IMR-90 (cell line): Measurements from ENCODE around the gene SCYGR8. TPM values are rescaled to one million over a fixed set of nuclear protein-coding genes. Genes with fewer than 3 reads are reported as not detected.

Experiments used
- ATAC-seq: fragments of 200-7000 bp; cut with Tn5 transposase; 2 replicates; pipeline ENCODE4 v1.9.1; 2020; ENCODE audit warnings: low read depth, mild to moderate bottlenecking, moderate library complexity
- BruUV-seq: library from RNA; stranded (reverse); fragments of 400-500 nt; replicated peaks from 2 replicates; lab custom pipeline; 2021; lab: Mats Ljungman, UMichigan
- CTCF ChIA-PET: fragments of 300-600 bp; formaldehyde crosslinking; extraction: SDS; loops from one replicate; lab custom pipeline; 2021; ENCODE audit warnings: antibody characterized with exemption; lab: Yijun Ruan, JAX
- POLR2A ChIA-PET: fragments of 300-600 bp; sonication (Branson Sonifier 250); formaldehyde crosslinking; loops from one replicate; lab custom pipeline; 2022; ENCODE audit warnings: antibody characterized with exemption; ENCODE audit not compliant: unreplicated experiment; lab: Charles Lee
- DNase-seq: peaks from one replicate; pipeline ENCODE4 v3.0.0; 2013
- H2AFZ ChIP-seq: replicated peaks from 2 replicates; pipeline ENCODE3; 2013; ENCODE audit warnings: low read length, mild to moderate bottlenecking; ENCODE audit not compliant: poor library complexity
- H2AK5ac ChIP-seq: 2 replicates; pipeline ENCODE4 v1.6.1; 2013; ENCODE audit warnings: low read depth, low read length, inconsistent platforms
- H2AK9ac ChIP-seq: replicated peaks from 2 replicates; pipeline ENCODE3; 2013; ENCODE audit warnings: mild to moderate bottlenecking, low read depth, low read length, moderate library complexity; ENCODE audit not compliant: poor library complexity
- H2BK120ac ChIP-seq: 2 replicates; pipeline ENCODE4 v1.6.1; 2013; ENCODE audit warnings: low read depth, low read length, inconsistent platforms
- H2BK15ac ChIP-seq: 3 replicates; pipeline ENCODE4 v1.6.1; 2013; ENCODE audit warnings: low read depth, low read length, inconsistent platforms
- H2BK20ac ChIP-seq: 2 replicates; pipeline ENCODE4 v1.6.1; 2013; ENCODE audit warnings: low read depth, mild to moderate bottlenecking, inconsistent platforms, low read length, moderate library complexity
- H2BK5ac ChIP-seq: 2 replicates; pipeline ENCODE4 v1.6.1; 2013; ENCODE audit warnings: mild to moderate bottlenecking, low read depth, low read length, inconsistent platforms; ENCODE audit not compliant: poor library complexity, severe bottlenecking
- H3K14ac ChIP-seq: replicated peaks from 2 replicates; pipeline ENCODE4 v1.6.1; 2013; ENCODE audit warnings: low read depth, low read length, inconsistent platforms
- H3K18ac ChIP-seq: 2 replicates; pipeline ENCODE4 v1.6.1; 2013; ENCODE audit warnings: low read depth, low read length, control low read depth
- H3K23ac ChIP-seq: 2 replicates; pipeline ENCODE4 v1.6.1; 2013; ENCODE audit warnings: low read depth, low read length, inconsistent platforms
- H3K27ac ChIP-seq: 2 replicates; pipeline ENCODE4 v1.5.1; 2013; ENCODE audit warnings: mild to moderate bottlenecking, control low read depth, low read length; ENCODE audit not compliant: insufficient read depth
- H3K27me3 ChIP-seq: 2 replicates; pipeline ENCODE4 v1.6.1; 2013; ENCODE audit warnings: low read length; ENCODE audit not compliant: control insufficient read depth, insufficient read depth
- H3K36me3 ChIP-seq: 2 replicates; pipeline ENCODE4 v1.6.1; 2013; ENCODE audit warnings: low read length, mixed read lengths; ENCODE audit not compliant: control insufficient read depth, insufficient read depth
- H3K4ac ChIP-seq: 2 replicates; pipeline ENCODE4 v1.6.1; 2013; ENCODE audit warnings: low read depth, low read length, inconsistent platforms
- H3K4me1 ChIP-seq: 2 replicates; pipeline ENCODE4 v1.6.1; 2013; ENCODE audit warnings: low read length, mixed read lengths; ENCODE audit not compliant: control insufficient read depth, insufficient read depth
- H3K4me2 ChIP-seq: 2 replicates; pipeline ENCODE4 v1.6.1; 2013; ENCODE audit warnings: low read depth, mild to moderate bottlenecking, control low read depth, low read length, moderate library complexity
- H3K4me3 ChIP-seq: 2 replicates; pipeline ENCODE4 v1.5.1; 2013; ENCODE audit warnings: low read depth, mild to moderate bottlenecking, control low read depth, low read length, moderate library complexity; ENCODE audit not compliant: insufficient read depth
- H3K56ac ChIP-seq: 2 replicates; pipeline ENCODE4 v1.6.1; 2013; ENCODE audit warnings: low read length, inconsistent platforms; ENCODE audit not compliant: insufficient read depth; ENCODE audit errors: extremely low read depth
- H3K79me1 ChIP-seq, 2 experiments: 2 replicates each; pipeline ENCODE4 v1.6.1; 2013; ENCODE audit warnings: low read length in 2 of 2, inconsistent platforms in 1 of 2, low read depth in 1 of 2
- H3K9ac ChIP-seq: 2 replicates; pipeline ENCODE4 v1.6.1; 2013; ENCODE audit warnings: low read depth, low read length, control low read depth
- H3K9me1 ChIP-seq: 2 replicates; pipeline ENCODE4 v1.6.1; 2013; ENCODE audit warnings: low read length, inconsistent platforms; ENCODE audit not compliant: insufficient read depth
- H3K9me3 ChIP-seq: 2 replicates; pipeline ENCODE4 v1.6.1; 2013; ENCODE audit warnings: low read length; ENCODE audit not compliant: control insufficient read depth, insufficient read depth
- H4K20me1 ChIP-seq: 2 replicates; pipeline ENCODE4 v1.6.1; 2013; ENCODE audit warnings: low read length, inconsistent platforms; ENCODE audit not compliant: insufficient read depth
- H4K5ac ChIP-seq: 2 replicates; pipeline ENCODE4 v1.6.1; 2013; ENCODE audit warnings: mild to moderate bottlenecking, low read depth, low read length, control low read depth
- H4K8ac ChIP-seq, 2 experiments: 2 replicates each; pipeline ENCODE4 v1.6.1; 2013; ENCODE audit warnings: low read depth in 2 of 2, low read length in 2 of 2, control low read depth in 1 of 2, inconsistent platforms in 1 of 2
- H4K91ac ChIP-seq: 2 replicates; pipeline ENCODE4 v1.6.1; 2013; ENCODE audit warnings: low read depth, low read length, inconsistent platforms; ENCODE audit not compliant: insufficient read depth
- CHD1 ChIP-seq: IDR thresholded peaks from 2 replicates; pipeline ENCODE4 v1.6.1; 2012; ENCODE audit warnings: low read depth, low read length, improper control_type of control experiment
- FOS ChIP-seq: fragments of 150-350 bp; IDR thresholded peaks from 2 replicates; pipeline ENCODE4 v1.6.1; 2016; ENCODE audit warnings: low read depth, low read length
- MXI1 ChIP-seq: IDR thresholded peaks from 2 replicates; pipeline ENCODE4 v1.6.1; 2012; ENCODE audit warnings: low read depth, mild to moderate bottlenecking, low read length, moderate library complexity, borderline replicate concordance
- NFE2L2 ChIP-seq: fragments of 150-350 bp; IDR thresholded peaks from 2 replicates; pipeline ENCODE4 v1.6.1; 2016; ENCODE audit warnings: low read depth, mild to moderate bottlenecking, low read length
- RCOR1 ChIP-seq: IDR thresholded peaks from 2 replicates; pipeline ENCODE4 v1.6.1; 2012; ENCODE audit warnings: mild to moderate bottlenecking, low read length, improper control_type of control experiment; ENCODE audit not compliant: insufficient replicate concordance
- WGBS, 2 experiments: methylation state at CpG; one replicate each; pipeline versions ENCODE4 v1.1.5 to v1.1.7; 2013; ENCODE audit warnings: missing lambda C conversion rate in 2 of 2; ENCODE audit not compliant: insufficient read length in 1 of 2; ENCODE audit errors: extremely low coverage in 2 of 2; 5-methylcytosine and 5-hydroxymethylcytosine counted together
- dilution Hi-C: fragments of 300-500 bp; cut with HindIII; formaldehyde crosslinking; loops from one replicate; pipeline ENCODE4 v1.14.3; 2018; ENCODE audit warnings: low sequenced_read_pairs; ENCODE audit not compliant: unreplicated experiment
- in situ Hi-C: fragments of 300-500 bp; cut with MboI; formaldehyde crosslinking; loops from 3 replicates; pipeline ENCODE4 v1.14.3; 2019; ENCODE audit warnings: low sequenced_read_pairs, inconsistent platforms, mixed read lengths
- intact Hi-C: fragments of 100-400 bp; cut with micrococcal nuclease; formaldehyde crosslinking; loops from 2 replicates; pipeline ENCODE4 v1.10.0; 2022
- polyA plus RNA-seq, 3 experiments: library from polyadenylated mRNA; depleted of rRNA; stranded (reverse); fragments of >200 nt; gene quantifications; 2 replicates each; pipeline ENCODE4 v1.2.3, GENCODE V29; 2012; ENCODE audit warnings: low replicate concordance in 1 of 3
- total RNA-seq: library from RNA; depleted of rRNA; stranded (reverse); fragments of >200 nt; gene quantifications from 2 replicates; pipeline ENCODE4 v1.2.3, GENCODE V29; 2012
- TF ChIP-seq, protein P1 (sequence below): conservative IDR thresholded peaks from 2 replicates; pipeline ENCODE4 v1.5.1; 2012; ENCODE audit warnings: mild to moderate bottlenecking, low read depth, low read length, improper control_type of control experiment
- TF ChIP-seq, protein P2 (sequence below): fragments of 150-350 bp; IDR thresholded peaks from 2 replicates; pipeline ENCODE4 v1.6.1; 2017; ENCODE audit warnings: mild to moderate bottlenecking, antibody characterized with exemption, low read length, low read depth
- TF ChIP-seq, protein P3 (sequence below): fragments of 150-350 bp; IDR thresholded peaks from 2 replicates; pipeline ENCODE4 v1.6.1; 2016; ENCODE audit warnings: low read depth, mild to moderate bottlenecking, low read length, moderate library complexity, borderline replicate concordance

SCYGR8 gene
- total and polyA plus RNA-seq, 2 of the 4 experiments (the other 2 are of a cell fraction), result not detected

DNA sequence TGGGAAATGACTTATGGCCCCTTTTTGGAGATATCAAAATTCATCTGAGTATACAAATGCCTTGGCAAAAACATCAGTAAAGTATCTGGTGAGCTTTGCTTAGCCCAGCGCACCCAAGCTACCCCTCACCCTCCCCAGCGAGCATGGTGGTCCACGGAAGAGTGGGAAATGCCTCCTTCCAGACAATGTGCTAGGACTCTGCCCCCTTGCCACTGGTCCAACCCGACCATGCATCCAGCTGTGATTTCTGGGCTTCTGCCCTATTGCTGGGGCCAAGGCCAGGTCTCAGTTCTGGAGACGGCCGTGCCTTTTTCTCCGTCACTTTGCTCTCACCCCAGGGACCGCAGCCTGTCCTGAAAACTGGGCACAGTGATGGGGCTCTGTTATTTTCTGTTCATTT lies 36.1 kb downstream of the SCYGR8 start:
- H2BK15ac ChIP-seq, result no peak overlapping the region
- H3K27me3 ChIP-seq, result peaks cover 2% of the 10 kb centered on the region; the same call in 1 of the 2 replicates
- DNase-seq (no peak), ATAC-seq (no peak)
- no peaks in the 10 kb centered on the region for H3K36me3 ChIP-seq
- H3K18ac ChIP-seq, result no peak overlapping the region
- no peak overlapping the region for H4K5ac ChIP-seq
- no peak overlapping the region for H2AK5ac ChIP-seq
- no peak overlapping the region for H3K56ac ChIP-seq
- ChIA-PET CTCF (no interaction called here), POLR2A (no interaction called here)
- no peak overlapping the region for H3K4me3 ChIP-seq
- H3K79me1 ChIP-seq, result no peaks in the 10 kb centered on the region
- H4K8ac ChIP-seq, result no peak overlapping the region
- dilution Hi-C loops, result no loop called here
- H2AFZ ChIP-seq, result no peak overlapping the region
- H3K4me2 ChIP-seq, result no peak overlapping the region
- H3K23ac ChIP-seq, result no peak overlapping the region
- H3K4me1 ChIP-seq, result no peaks in the 10 kb centered on the region
- no peaks in the 10 kb centered on the region for H4K20me1 ChIP-seq
- WGBS, 2 experiments, result no CpG with 5 or more reads among the region's 8 CpGs
- no peaks in the 10 kb centered on the region for H3K9me3 ChIP-seq
- H2BK20ac ChIP-seq, result no peak overlapping the region
- no peak overlapping the region for H2AK9ac ChIP-seq
- no TSS peak for BruUV-seq
- H3K14ac ChIP-seq, result no peak overlapping the region
- H3K4ac ChIP-seq, result no peak overlapping the region
- intact Hi-C loops, result no loop called here
- TF ChIP-seq NFE2L2 (no peak), RCOR1 (no peak), FOS (no peak), CHD1 (no peak), MXI1 (no peak)
- TF ChIP-seq, protein P1, sequence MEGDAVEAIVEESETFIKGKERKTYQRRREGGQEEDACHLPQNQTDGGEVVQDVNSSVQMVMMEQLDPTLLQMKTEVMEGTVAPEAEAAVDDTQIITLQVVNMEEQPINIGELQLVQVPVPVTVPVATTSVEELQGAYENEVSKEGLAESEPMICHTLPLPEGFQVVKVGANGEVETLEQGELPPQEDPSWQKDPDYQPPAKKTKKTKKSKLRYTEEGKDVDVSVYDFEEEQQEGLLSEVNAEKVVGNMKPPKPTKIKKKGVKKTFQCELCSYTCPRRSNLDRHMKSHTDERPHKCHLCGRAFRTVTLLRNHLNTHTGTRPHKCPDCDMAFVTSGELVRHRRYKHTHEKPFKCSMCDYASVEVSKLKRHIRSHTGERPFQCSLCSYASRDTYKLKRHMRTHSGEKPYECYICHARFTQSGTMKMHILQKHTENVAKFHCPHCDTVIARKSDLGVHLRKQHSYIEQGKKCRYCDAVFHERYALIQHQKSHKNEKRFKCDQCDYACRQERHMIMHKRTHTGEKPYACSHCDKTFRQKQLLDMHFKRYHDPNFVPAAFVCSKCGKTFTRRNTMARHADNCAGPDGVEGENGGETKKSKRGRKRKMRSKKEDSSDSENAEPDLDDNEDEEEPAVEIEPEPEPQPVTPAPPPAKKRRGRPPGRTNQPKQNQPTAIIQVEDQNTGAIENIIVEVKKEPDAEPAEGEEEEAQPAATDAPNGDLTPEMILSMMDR, result no peak
- TF ChIP-seq, protein P2, sequence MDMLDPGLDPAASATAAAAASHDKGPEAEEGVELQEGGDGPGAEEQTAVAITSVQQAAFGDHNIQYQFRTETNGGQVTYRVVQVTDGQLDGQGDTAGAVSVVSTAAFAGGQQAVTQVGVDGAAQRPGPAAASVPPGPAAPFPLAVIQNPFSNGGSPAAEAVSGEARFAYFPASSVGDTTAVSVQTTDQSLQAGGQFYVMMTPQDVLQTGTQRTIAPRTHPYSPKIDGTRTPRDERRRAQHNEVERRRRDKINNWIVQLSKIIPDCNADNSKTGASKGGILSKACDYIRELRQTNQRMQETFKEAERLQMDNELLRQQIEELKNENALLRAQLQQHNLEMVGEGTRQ, result no peak
- TF ChIP-seq, protein P3, sequence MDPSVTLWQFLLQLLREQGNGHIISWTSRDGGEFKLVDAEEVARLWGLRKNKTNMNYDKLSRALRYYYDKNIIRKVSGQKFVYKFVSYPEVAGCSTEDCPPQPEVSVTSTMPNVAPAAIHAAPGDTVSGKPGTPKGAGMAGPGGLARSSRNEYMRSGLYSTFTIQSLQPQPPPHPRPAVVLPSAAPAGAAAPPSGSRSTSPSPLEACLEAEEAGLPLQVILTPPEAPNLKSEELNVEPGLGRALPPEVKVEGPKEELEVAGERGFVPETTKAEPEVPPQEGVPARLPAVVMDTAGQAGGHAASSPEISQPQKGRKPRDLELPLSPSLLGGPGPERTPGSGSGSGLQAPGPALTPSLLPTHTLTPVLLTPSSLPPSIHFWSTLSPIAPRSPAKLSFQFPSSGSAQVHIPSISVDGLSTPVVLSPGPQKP, result no peak
- in situ Hi-C loops, result no loop called here
- no peak overlapping the region for H2BK120ac ChIP-seq
- no peak overlapping the region for H3K27ac ChIP-seq
- H3K9me1 ChIP-seq, result no peaks in the 10 kb centered on the region
- no peak overlapping the region for H2BK5ac ChIP-seq
- H4K91ac ChIP-seq, result no peak overlapping the region
- H3K9ac ChIP-seq, result no peak overlapping the region
